ENCODE measurements around the gene HTR4.

GRCh38 chr5:148660346-148660660 lies 6.0 kb upstream of the HTR4 start:
- TF ChIP-seq FOXM1 (IDR thresholded peaks at IDR 0.05; ENCODE audit: borderline replicate concordance) (no peak), SP1 (IDR thresholded peaks at IDR 0.05) (no peak), SUZ12 (IDR thresholded peaks at IDR 0.05) (no peak), ARNT (IDR thresholded peaks at IDR 0.05) (no peak), NFRKB (IDR thresholded peaks at IDR 0.05) (no peak), FOXK2 (IDR thresholded peaks at IDR 0.05) (no peak), LEF1 (IDR thresholded peaks at IDR 0.05; ENCODE audit: borderline replicate concordance) (no peak), ELF4 (IDR thresholded peaks at IDR 0.05) (no peak), FOXA1 (IDR thresholded peaks at IDR 0.05) (no peak), HDGF (IDR thresholded peaks at IDR 0.05; ENCODE audit: borderline replicate concordance) (no peak)

Data from HEK293T (cell line).